ENCODE results near the gene RHOD.

The RHOD gene

GRCh38 chr11:67120456-67120855 lies 63.8 kb downstream of the RHOD start:
- Histone ChIP-seq H3K9me3 (ENCODE audit: control insufficient read depth in 2 of 2, low read length in 2 of 2) (no peaks in the 10 kb centered on the region), H3K9ac (ENCODE audit: low read depth in 1 of 2, low read length in 2 of 2) (peak overlapping the region; percentile 88 to 92), H3K4me1 (ENCODE audit: control insufficient read depth in 2 of 2, insufficient read depth in 2 of 2, low read length in 2 of 2) (peaks cover 5 to 9% of the 10 kb centered on the region in 2 donors), H3K27me3 (ENCODE audit: control insufficient read depth in 2 of 2, insufficient read depth in 2 of 2, low read length in 2 of 2) (no peaks in the 10 kb centered on the region), H3K36me3 (ENCODE audit: control insufficient read depth in 2 of 2, insufficient read depth in 2 of 2, low read length in 2 of 2) (peaks cover 0 to 9% of the 10 kb centered on the region in 2 donors), H3K4me3 (ENCODE audit: low read length in 2 of 2) (peak overlapping the region; percentile 88 to 93), H3K27ac (ENCODE audit: low read depth in 2 of 2, low read length in 2 of 2) (peak overlapping the region; percentile 73 to 90)

GRCh38 chr11:67120881-67121710 lies 64.4 kb downstream of the RHOD start:
- peak overlapping the region; percentile 88 to 93 for H3K4me3 ChIP-seq (ENCODE audit: low read length in 2 of 2)

More at GRCh38 chr11:67120881-67121710, 64.4 kb downstream of the RHOD start:
- Histone ChIP-seq H3K9me3 (ENCODE audit: control insufficient read depth in 2 of 2, low read length in 2 of 2) (no peaks in the 10 kb centered on the region), H3K4me1 (ENCODE audit: control insufficient read depth in 2 of 2, insufficient read depth in 2 of 2, low read length in 2 of 2) (peaks cover 5 to 9% of the 10 kb centered on the region in 2 donors), H3K36me3 (ENCODE audit: control insufficient read depth in 2 of 2, insufficient read depth in 2 of 2, low read length in 2 of 2) (peaks cover 0 to 9% of the 10 kb centered on the region in 2 donors), H3K27ac (ENCODE audit: low read depth in 2 of 2, low read length in 2 of 2) (peak overlapping the region; percentile 73 to 90), H3K9ac (ENCODE audit: low read depth in 1 of 2, low read length in 2 of 2) (peak overlapping the region; percentile 88 to 92), H3K27me3 (ENCODE audit: control insufficient read depth in 2 of 2, insufficient read depth in 2 of 2, low read length in 2 of 2) (no peaks in the 10 kb centered on the region)
